ENCODE results near the gene APP. TPM values are rescaled to one million over a fixed set of nuclear protein-coding genes. Genes with fewer than 3 reads are reported as not detected.

The APP gene
- total RNA-seq, 2 donors from 2014 or later, result 506 to 721 TPM

- no peaks in the 10 kb centered on the region for H3K36me3 ChIP-seq
- H3K9me3 ChIP-seq, result no peaks in the 10 kb centered on the region
- intact Hi-C loops (cut with DNase I), result no loop called here
- no peak overlapping the region for H3K9ac ChIP-seq (ENCODE audit: low read depth in 2 of 2, low read length in 2 of 2)
- no peak for TF ChIP-seq CTCF (IDR thresholded peaks at IDR 0.05)
- H3K4me3 ChIP-seq, result no peak overlapping the region
- peaks cover 4% of the 10 kb centered on the region for H3K4me1 ChIP-seq
- no peaks in the 10 kb centered on the region for H3K27me3 ChIP-seq
- DNase-seq, result no peak
- no peak overlapping the region for H3K27ac ChIP-seq
Measured at GRCh38 chr21:26123012-26123411, 47.6 kb downstream of the APP start.

GRCh38 chr21:26120828-26121227, 49.7 kb downstream of the APP start:
- intact Hi-C loops (cut with DNase I), result no loop called here
- Histone ChIP-seq H3K27ac (no peak overlapping the region), H3K4me3 (no peak overlapping the region), H3K4me1 (no peaks in the 10 kb centered on the region), H3K27me3 (no peaks in the 10 kb centered on the region), H3K9me3 (no peaks in the 10 kb centered on the region), H3K36me3 (no peaks in the 10 kb centered on the region), H3K9ac (ENCODE audit: low read depth in 2 of 2, low read length in 2 of 2) (no peak overlapping the region)
- TF ChIP-seq CTCF (IDR thresholded peaks at IDR 0.05), result no peak
- DNase-seq, result no peak

GRCh38 chr21:26119906-26120305, 50.7 kb downstream of the APP start:
- Histone ChIP-seq H3K9me3 (no peaks in the 10 kb centered on the region), H3K4me3 (no peak overlapping the region), H3K4me1 (no peaks in the 10 kb centered on the region), H3K27me3 (no peaks in the 10 kb centered on the region), H3K9ac (ENCODE audit: low read depth in 2 of 2, low read length in 2 of 2) (no peak overlapping the region), H3K27ac (no peak overlapping the region), H3K36me3 (no peaks in the 10 kb centered on the region)
- TF ChIP-seq CTCF (IDR thresholded peaks at IDR 0.05), result no peak
- intact Hi-C loops (cut with DNase I), result no loop called here
- DNase-seq, result no peak

- Histone ChIP-seq H3K27me3 (no peaks in the 10 kb centered on the region), H3K36me3 (no peaks in the 10 kb centered on the region), H3K4me3 (no peak overlapping the region), H3K27ac (no peak overlapping the region), H3K9ac (ENCODE audit: low read depth in 2 of 2, low read length in 2 of 2) (no peak overlapping the region), H3K9me3 (no peaks in the 10 kb centered on the region), H3K4me1 (no peaks in the 10 kb centered on the region)
- intact Hi-C loops (cut with DNase I), result no loop called here
- no peak for DNase-seq
- no peak for TF ChIP-seq CTCF (IDR thresholded peaks at IDR 0.05)
Measured at GRCh38 chr21:26118938-26119540, 51.5 kb downstream of the APP start.

- H3K9ac ChIP-seq (ENCODE audit: low read depth in 2 of 2, low read length in 2 of 2), result no peak overlapping the region
- intact Hi-C loops (cut with DNase I), result no loop called here
- no peak for TF ChIP-seq CTCF (IDR thresholded peaks at IDR 0.05)
Measured at GRCh38 chr21:26117972-26118367, 52.6 kb downstream of the APP start.

More at GRCh38 chr21:26117972-26118367, 52.6 kb downstream of the APP start:
- Histone ChIP-seq H3K36me3 (no peaks in the 10 kb centered on the region), H3K4me1 (no peaks in the 10 kb centered on the region), H3K27me3 (no peaks in the 10 kb centered on the region), H3K4me3 (no peak overlapping the region), H3K27ac (no peak overlapping the region), H3K9me3 (no peaks in the 10 kb centered on the region)
- DNase-seq, result no peak

All from colonic mucosa (tissue), 4 donors.